HL-60 (cell line): ENCODE data around the gene NAALADL2.

Experiments used
- GABPA ChIP-seq: IDR thresholded peaks from 2 replicates; pipeline ENCODE4 v1.6.1; 2012; ENCODE audit warnings: low read depth
- TF ChIP-seq, protein P1 (sequence below): IDR thresholded peaks from one replicate; pipeline ENCODE4 v1.5.1; 2011; ENCODE audit warnings: low read length, control low read depth, inconsistent platforms; ENCODE audit not compliant: insufficient read depth

GRCh38 chr3:175485436-175485835 lies 626.3 kb downstream of the NAALADL2 start:
- TF ChIP-seq, protein P1, sequence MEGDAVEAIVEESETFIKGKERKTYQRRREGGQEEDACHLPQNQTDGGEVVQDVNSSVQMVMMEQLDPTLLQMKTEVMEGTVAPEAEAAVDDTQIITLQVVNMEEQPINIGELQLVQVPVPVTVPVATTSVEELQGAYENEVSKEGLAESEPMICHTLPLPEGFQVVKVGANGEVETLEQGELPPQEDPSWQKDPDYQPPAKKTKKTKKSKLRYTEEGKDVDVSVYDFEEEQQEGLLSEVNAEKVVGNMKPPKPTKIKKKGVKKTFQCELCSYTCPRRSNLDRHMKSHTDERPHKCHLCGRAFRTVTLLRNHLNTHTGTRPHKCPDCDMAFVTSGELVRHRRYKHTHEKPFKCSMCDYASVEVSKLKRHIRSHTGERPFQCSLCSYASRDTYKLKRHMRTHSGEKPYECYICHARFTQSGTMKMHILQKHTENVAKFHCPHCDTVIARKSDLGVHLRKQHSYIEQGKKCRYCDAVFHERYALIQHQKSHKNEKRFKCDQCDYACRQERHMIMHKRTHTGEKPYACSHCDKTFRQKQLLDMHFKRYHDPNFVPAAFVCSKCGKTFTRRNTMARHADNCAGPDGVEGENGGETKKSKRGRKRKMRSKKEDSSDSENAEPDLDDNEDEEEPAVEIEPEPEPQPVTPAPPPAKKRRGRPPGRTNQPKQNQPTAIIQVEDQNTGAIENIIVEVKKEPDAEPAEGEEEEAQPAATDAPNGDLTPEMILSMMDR: no peak
- TF ChIP-seq GABPA: no peak
